Endothelial cell of umbilical vein (primary cell): ENCODE results near the gene ZNF260.
"Not testable (repeated sequence)": the region's sequence is repeated elsewhere in the genome, so short reads cannot be mapped to it uniquely, and the experiment has no call there.

Experiments
- EZH2 ChIP-seq: IDR thresholded peaks from 2 replicates; pipeline ENCODE4 v1.6.1; 2012; ENCODE audit warnings: borderline replicate concordance, low read depth, mild to moderate bottlenecking, moderate library complexity, low read length, inconsistent platforms; ENCODE audit not compliant: severe bottlenecking
- FOS ChIP-seq: IDR thresholded peaks from 2 replicates; pipeline ENCODE4 v1.6.1; 2011; ENCODE audit warnings: mild to moderate bottlenecking, low read length, moderate library complexity, borderline replicate concordance; ENCODE audit not compliant: insufficient read depth
- GATA2 ChIP-seq: IDR thresholded peaks from 2 replicates; pipeline ENCODE4 v1.7.0; 2011; ENCODE audit warnings: low read depth, mild to moderate bottlenecking, moderate library complexity, mixed read lengths, low read length; ENCODE audit not compliant: insufficient read length, insufficient read depth
- JUN ChIP-seq: IDR thresholded peaks from 2 replicates; pipeline ENCODE4 v1.6.1; 2011; ENCODE audit warnings: borderline replicate concordance, low read depth; ENCODE audit not compliant: insufficient read length, insufficient read depth
- MYC ChIP-seq: IDR thresholded peaks from one replicate; pipeline ENCODE4 v1.6.1; 2011; ENCODE audit warnings: mild to moderate bottlenecking, low read depth, low read length
- POLR2A ChIP-seq: IDR thresholded peaks from 2 replicates; pipeline ENCODE4 v1.6.1; 2012; ENCODE audit warnings: low read depth, mild to moderate bottlenecking, control low read depth, low read length
- POLR2AphosphoS5 ChIP-seq: IDR thresholded peaks from 2 replicates; pipeline ENCODE4 v1.6.1; 2012; ENCODE audit warnings: low read depth, mild to moderate bottlenecking, control low read depth, low read length, moderate library complexity; ENCODE audit not compliant: insufficient read depth
- TF ChIP-seq, protein P1 (sequence below), 2 donors: IDR thresholded peaks; 1 replicate in 1 of 2; 2 replicates in 1 of 2; pipeline ENCODE4 v1.5.1; 2011; ENCODE audit warnings: low read length in 2 of 2, mild to moderate bottlenecking in 2 of 2, moderate library complexity in 2 of 2, control low read depth in 1 of 2, inconsistent platforms in 1 of 2, low read depth in 1 of 2; ENCODE audit not compliant: insufficient read depth in 1 of 2; ENCODE audit errors: extremely low read depth in 1 of 2
- TF ChIP-seq, protein P2 (sequence below): IDR thresholded peaks from 2 replicates; pipeline ENCODE4 v1.6.1; 2011; ENCODE audit not compliant: insufficient read depth, insufficient read length

DNA sequence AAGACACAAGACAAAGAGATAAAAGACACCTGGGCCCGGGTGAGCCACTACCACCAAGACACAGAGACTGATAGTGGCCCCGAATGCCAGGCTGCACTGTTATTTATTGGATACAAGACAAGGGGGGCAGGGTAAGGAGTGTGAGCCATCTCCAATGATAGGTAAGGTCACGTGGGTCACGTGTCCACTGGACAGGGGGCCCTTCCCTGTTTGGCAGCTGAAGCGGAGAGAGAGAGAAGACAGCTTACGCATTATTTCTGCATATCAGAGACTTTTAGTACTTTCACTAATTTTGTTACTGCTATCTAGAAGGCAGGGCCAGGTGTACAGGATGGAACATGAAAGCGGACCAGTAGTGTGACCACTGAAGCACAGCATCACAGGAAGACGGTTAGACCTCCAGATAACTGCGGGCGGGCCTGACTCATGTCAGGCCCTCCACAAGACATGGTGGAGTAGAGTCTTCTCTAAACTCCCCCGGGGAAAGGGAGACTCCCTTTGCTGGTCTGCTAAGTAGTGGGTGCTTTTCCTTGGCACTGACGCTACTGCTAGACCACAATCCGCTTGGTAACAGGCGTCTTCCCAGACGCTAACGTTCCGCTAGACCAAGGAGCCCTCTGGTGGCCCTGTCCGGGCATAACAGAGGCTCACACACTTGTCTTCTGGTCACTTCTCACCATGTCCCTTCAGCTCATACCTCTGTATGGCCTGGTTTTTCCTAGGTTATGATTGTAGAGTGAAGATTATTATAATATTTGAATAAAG is 35.2 kb downstream of the ZNF260 start:
- TF ChIP-seq, protein P1, sequence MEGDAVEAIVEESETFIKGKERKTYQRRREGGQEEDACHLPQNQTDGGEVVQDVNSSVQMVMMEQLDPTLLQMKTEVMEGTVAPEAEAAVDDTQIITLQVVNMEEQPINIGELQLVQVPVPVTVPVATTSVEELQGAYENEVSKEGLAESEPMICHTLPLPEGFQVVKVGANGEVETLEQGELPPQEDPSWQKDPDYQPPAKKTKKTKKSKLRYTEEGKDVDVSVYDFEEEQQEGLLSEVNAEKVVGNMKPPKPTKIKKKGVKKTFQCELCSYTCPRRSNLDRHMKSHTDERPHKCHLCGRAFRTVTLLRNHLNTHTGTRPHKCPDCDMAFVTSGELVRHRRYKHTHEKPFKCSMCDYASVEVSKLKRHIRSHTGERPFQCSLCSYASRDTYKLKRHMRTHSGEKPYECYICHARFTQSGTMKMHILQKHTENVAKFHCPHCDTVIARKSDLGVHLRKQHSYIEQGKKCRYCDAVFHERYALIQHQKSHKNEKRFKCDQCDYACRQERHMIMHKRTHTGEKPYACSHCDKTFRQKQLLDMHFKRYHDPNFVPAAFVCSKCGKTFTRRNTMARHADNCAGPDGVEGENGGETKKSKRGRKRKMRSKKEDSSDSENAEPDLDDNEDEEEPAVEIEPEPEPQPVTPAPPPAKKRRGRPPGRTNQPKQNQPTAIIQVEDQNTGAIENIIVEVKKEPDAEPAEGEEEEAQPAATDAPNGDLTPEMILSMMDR (IDR thresholded peaks at IDR 0.05; ENCODE audit: extremely low read depth in 1 of 2, insufficient read depth in 1 of 2, low read depth in 1 of 2, low read length in 2 of 2): peak; percentile 30 to 59
- TF ChIP-seq, protein P2, sequence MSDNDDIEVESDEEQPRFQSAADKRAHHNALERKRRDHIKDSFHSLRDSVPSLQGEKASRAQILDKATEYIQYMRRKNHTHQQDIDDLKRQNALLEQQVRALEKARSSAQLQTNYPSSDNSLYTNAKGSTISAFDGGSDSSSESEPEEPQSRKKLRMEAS: not testable (repeated sequence)
- TF ChIP-seq EZH2, POLR2A, FOS, POLR2AphosphoS5, MYC, JUN, GATA2: not testable (repeated sequence)
